SK-N-MC (cell line): ENCODE measurements around the gene ATP6V0B.

Experiments used
- EZH2 ChIP-seq: fragments of 200-600 bp; sonication (generic); IDR thresholded peaks from one replicate; pipeline ENCODE4 v1.6.1; 2017; ENCODE audit warnings: antibody characterized with exemption
- FOXP2 ChIP-seq: optimal IDR thresholded peaks from 2 replicates; pipeline ENCODE3; 2011; ENCODE audit warnings: mild to moderate bottlenecking, moderate library complexity; ENCODE audit not compliant: insufficient read depth; ENCODE audit errors: extremely low read length, control extremely low read depth
- POLR2AphosphoS5 ChIP-seq: IDR thresholded peaks from 2 replicates; pipeline ENCODE4 v1.6.1; 2012; ENCODE audit warnings: mild to moderate bottlenecking, low read depth, low read length, borderline replicate concordance

DNA sequence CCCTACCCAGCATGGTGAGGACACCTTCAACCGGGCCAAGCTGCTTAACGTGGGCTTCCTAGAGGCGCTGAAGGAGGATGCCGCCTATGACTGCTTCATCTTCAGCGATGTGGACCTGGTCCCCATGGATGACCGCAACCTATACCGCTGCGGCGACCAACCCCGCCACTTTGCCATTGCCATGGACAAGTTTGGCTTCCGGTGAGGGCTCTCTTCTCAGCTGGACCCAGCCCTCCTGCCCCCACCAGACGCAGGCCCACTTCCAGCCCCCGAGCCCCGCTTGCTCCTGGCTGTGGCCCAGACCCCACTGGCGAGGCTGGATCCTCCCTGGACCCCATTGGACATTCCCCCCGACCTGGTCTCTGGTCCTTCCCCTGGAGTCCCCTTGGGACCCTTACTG is 10.1 kb downstream of the ATP6V0B start:
- no peak for TF ChIP-seq POLR2AphosphoS5
- no peak for TF ChIP-seq EZH2
- TF ChIP-seq FOXP2: no peak
